HG03135 (cell line): Measurements from ENCODE around the gene ALDH18A1.

Experiments used
- ATAC-seq: cut with Tn5 transposase; IDR thresholded peaks from one replicate; pipeline ENCODE4 v1.9.1; 2021; ENCODE audit warnings: mild to moderate bottlenecking, moderate library complexity; ENCODE audit not compliant: unreplicated experiment

ALDH18A1 gene

DNA sequence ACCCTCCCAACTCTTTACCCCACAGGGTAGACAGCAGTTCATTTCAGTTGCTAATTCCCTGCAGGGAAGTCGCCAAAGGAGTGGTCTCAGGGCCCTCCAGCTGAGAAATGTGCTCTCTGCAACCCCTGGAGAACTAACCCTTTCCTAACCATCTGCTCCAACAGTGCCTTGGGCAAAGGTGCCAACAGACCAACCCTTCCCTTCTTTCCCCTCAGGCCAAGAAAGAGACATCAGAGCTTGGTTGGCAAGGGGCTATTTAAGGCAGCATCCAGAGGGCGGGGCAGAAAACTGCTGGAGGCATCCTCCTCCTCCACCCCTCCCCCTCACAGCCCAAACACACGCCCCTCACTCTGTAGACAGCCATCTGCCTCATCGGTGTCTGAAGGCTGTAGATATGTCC, 97.0 kb downstream of the ALDH18A1 start:
- ATAC-seq = no peak

DNA sequence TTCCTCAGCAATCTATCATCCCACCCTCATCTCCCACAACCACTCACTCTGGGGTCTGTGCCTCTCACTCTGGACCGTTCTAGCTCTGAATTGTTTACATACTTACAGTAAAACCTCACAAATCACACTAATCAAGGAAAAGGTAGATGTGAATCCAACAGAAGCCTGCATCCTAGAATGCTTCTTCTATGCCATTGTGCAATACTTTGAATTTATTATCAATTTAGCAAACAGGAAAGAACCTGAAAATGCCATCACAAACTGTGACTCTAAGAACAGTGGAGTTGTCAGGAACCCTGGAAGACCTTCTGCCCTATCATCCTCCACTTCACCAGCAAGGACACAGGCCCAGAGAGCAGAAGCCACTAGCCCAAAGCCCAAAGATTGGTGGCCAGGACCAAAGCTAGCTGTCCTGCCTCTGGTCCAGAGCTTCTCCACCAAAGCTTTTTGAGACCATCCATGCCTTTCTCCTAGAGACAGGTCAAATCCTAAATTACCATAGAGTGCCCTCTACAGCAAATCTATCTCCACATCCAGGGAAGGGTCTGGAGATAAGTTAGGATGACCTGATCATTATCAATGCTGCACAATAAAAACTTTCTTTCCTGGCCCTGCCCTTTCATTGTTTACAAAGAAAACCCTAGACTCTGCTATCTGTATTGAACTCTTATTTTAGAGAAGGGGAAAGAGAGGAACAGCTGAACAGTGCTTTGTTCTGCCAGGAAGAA, 97.8 kb downstream of the ALDH18A1 start:
- ATAC-seq = no peak

GRCh38 chr10:95556994-95557767, 99.3 kb downstream of the ALDH18A1 start:
- no peak for ATAC-seq
